Heart right ventricle (tissue), 16 donors: ENCODE data around the gene BTBD9. TPM values are rescaled to one million over a fixed set of nuclear protein-coding genes. Genes with fewer than 3 reads are reported as not detected.
"Not testable (repeated sequence)": the region's sequence is repeated elsewhere in the genome, so short reads cannot be mapped to it uniquely, and the experiment has no call there.

Experiments
- ATAC-seq, 8 donors: fragments of 200-7000 bp; cut with Tn5 transposase; one replicate each; pipeline ENCODE4 v1.9.1; 2020; ENCODE audit warnings: mild to moderate bottlenecking in 8 of 8, moderate library complexity in 8 of 8, moderate number of reproducible peaks in 1 of 8
- DNase-seq, 2 donors: peaks; one replicate each; pipeline ENCODE4 v3.0.0-alpha.2; 2020
- H3K27ac ChIP-seq, 10 donors: fragments of 200-600 bp; sonication (generic) in 2 of 10; one replicate each; pipeline versions ENCODE4 v1.5.0 to v1.8.0; 2020 to 2022; ENCODE audit warnings: mild to moderate bottlenecking in 3 of 10
- H3K27me3 ChIP-seq, 7 donors: fragments of 200-600 bp; one replicate each; pipeline ENCODE4 v1.8.0; 2021 to 2022; ENCODE audit warnings: mild to moderate bottlenecking in 2 of 7
- H3K36me3 ChIP-seq, 9 donors: fragments of 200-600 bp; sonication (generic) in 1 of 9; one replicate each; pipeline versions ENCODE4 v1.5.0 to v1.8.0; 2020 to 2022; ENCODE audit warnings: mild to moderate bottlenecking in 2 of 9
- H3K4me1 ChIP-seq, 9 donors: fragments of 200-600 bp; sonication (generic) in 1 of 9; one replicate each; pipeline versions ENCODE4 v1.5.0 to v1.8.0; 2020 to 2022; ENCODE audit warnings: mild to moderate bottlenecking in 4 of 9
- H3K4me3 ChIP-seq, 10 donors: fragments of 200-600 bp; sonication (generic) in 2 of 10; one replicate each; pipeline versions ENCODE4 v1.5.0 to v1.8.0; 2020 to 2022; ENCODE audit warnings: mild to moderate bottlenecking in 7 of 10, moderate library complexity in 2 of 10
- H3K9me3 ChIP-seq, 11 donors: fragments of 200-600 bp in 10 of 11; sonication (generic) in 2 of 11; one replicate each; pipeline versions ENCODE4 v1.5.0 to v1.8.0; 2013 to 2022; ENCODE audit warnings: mild to moderate bottlenecking in 2 of 11, control low read depth in 1 of 11, moderate library complexity in 1 of 11
- CTCF ChIP-seq, 9 donors: fragments of 200-600 bp; sonication (generic) in 2 of 9; IDR thresholded peaks; one replicate each; pipeline versions ENCODE4 v1.5.0 to v1.8.0; 2021 to 2022; ENCODE audit warnings: antibody characterized with exemption in 9 of 9, mild to moderate bottlenecking in 5 of 9, moderate library complexity in 1 of 9
- whole genome bisulfite sequencing, 2 donors: extraction: QIAGEN DNeasy Blood & Tissue Kit; methylation state at CpG; one replicate each; pipeline ENCODE4 v1.1.7; 2013; ENCODE audit warnings: inconsistent platforms in 1 of 2; 5-methylcytosine and 5-hydroxymethylcytosine counted together
- intact Hi-C, 10 donors: fragments of 100-400 bp; cut with DNase I; formaldehyde crosslinking; loops; one replicate each; pipeline versions ENCODE4 v1.11.1 to v1.14.2; 2022
- polyA plus RNA-seq, 2 donors: library from polyadenylated mRNA; stranded (reverse); fragments of 200-250 nt; gene quantifications; one replicate each; pipeline ENCODE4 v1.2.3, GENCODE V29; 2013
- total RNA-seq, 10 donors: library from RNA; stranded (reverse); fragmentation: NEBNext Ultra II Directional in 3 of 10; extraction: Animal tissue kit (Norgen Biotek cat#: 25700) in 3 of 10; gene quantifications; one replicate each; pipeline versions ENCODE4 v1.2.1 to v1.2.4, GENCODE V29; 2021 to 2023
- donor health status: Arrhythmogenic right ventricular cardiomyopathy.
- donor health status: ischemic (EF 13 %, LVEDD 7.1; RV severe dilation, severe dysfunction).
- donor health status: healthy with polysubstance abuse.
- donor health status: DM: no; HTN: yes; CAD: no.
- donor health status: DM: no; HTN: no; CAD: no.
- donor health status: ischemic (EF 25% LVEDD 6.9; RV normal size, moderate dysfunction).
- donor health status: ischemic (EF 25% LVEDD 5.7; RV mildly dilated, moderate dysfunction).
- donor health status: healthy.
- donor health status: DM: yes; HTN: yes; CAD: no.
- donor health status: Ischemic cardiomyopathy.
- donor health status: ischemic (EF 35%, LVEDD 5.7; RV mildly dilated, moderate dysfunction).
- donor health status: nonischemic (EF 11% LVEDD 7.7; RV severe dilation, severe dysfunction).
- donor health status: DM: yes; HTN: yes; CAD: no.
- donor health status: PGD.
- donor health status: ischemic (EF 29% LVEDD 5.4; RV normal size, mild dysfunction).
- donor health status: nonischemic (EF 23%, LVEDD 6.1; RV moderate dilation, normal function).

Gene BTBD9
- total and polyA plus RNA-seq, 12 donors: 4.2 to 27.7 (median 18.3) TPM

GRCh38 chr6:38134704-38135088 lies 505.0 kb downstream of the BTBD9 start:
- peak in 1 of 2 donors; percentile 23 for DNase-seq
- no peak for TF ChIP-seq CTCF (IDR thresholded peaks at IDR 0.05)
- intact Hi-C loops: no loop called here
- H3K9me3 ChIP-seq: peaks cover 0 to 4% (median 0%) of the 10 kb centered on the region in 11 donors
- H3K36me3 ChIP-seq: peaks cover 0 to 13% (median 0%) of the 10 kb centered on the region in 9 donors
- peaks cover 0 to 33% (median 19%) of the 10 kb centered on the region in 9 donors for H3K4me1 ChIP-seq
- 44 to 56% methylated on average over 4 of the region's 4 CpGs for WGBS, 2 donors
- H3K27ac ChIP-seq: peak overlapping the region in 2 of 10 donors; percentile 7 to 12
- peak; percentile 66 to 82 (median 74) for ATAC-seq
- H3K4me3 ChIP-seq: no peak overlapping the region
- no peaks in the 10 kb centered on the region for H3K27me3 ChIP-seq

- no peak for TF ChIP-seq CTCF (IDR thresholded peaks at IDR 0.05)
- peak in 1 of 8 donors; percentile 6 for ATAC-seq
Measured at GRCh38 chr6:38133932-38134703, 505.6 kb downstream of the BTBD9 start.

GRCh38 chr6:38131527-38131965 lies 508.2 kb downstream of the BTBD9 start:
- peak; percentile 49 to 87 (median 76) for ATAC-seq
- H3K9me3 ChIP-seq: peaks cover 0 to 7% (median 0%) of the 10 kb centered on the region in 11 donors
- peaks cover 0 to 13% (median 0%) of the 10 kb centered on the region in 9 donors for H3K36me3 ChIP-seq
- H3K4me1 ChIP-seq: peaks cover 0 to 33% (median 19%) of the 10 kb centered on the region in 9 donors
- TF ChIP-seq CTCF (IDR thresholded peaks at IDR 0.05): no peak
- DNase-seq: peak in 1 of 2 donors; percentile 30
- H3K27me3 ChIP-seq: no peaks in the 10 kb centered on the region
- intact Hi-C loops: no loop called here
- H3K4me3 ChIP-seq: no peak overlapping the region
- peak overlapping the region in 1 of 10 donors; percentile 0 for H3K27ac ChIP-seq

More at GRCh38 chr6:38133932-38134703, 505.6 kb downstream of the BTBD9 start:
- peaks cover 0 to 7% (median 0%) of the 10 kb centered on the region in 11 donors for H3K9me3 ChIP-seq
- H3K27ac ChIP-seq: peak overlapping the region in 2 of 10 donors; percentile 7 to 22
- peaks cover 0 to 13% (median 0%) of the 10 kb centered on the region in 9 donors for H3K36me3 ChIP-seq
- H3K4me3 ChIP-seq: no peak overlapping the region
- no peaks in the 10 kb centered on the region for H3K27me3 ChIP-seq
- WGBS, 2 donors: 78 to 85% methylated on average over 7 of the region's 7 CpGs
- intact Hi-C loops: no loop called here
- no peak for DNase-seq
- peaks cover 0 to 33% (median 19%) of the 10 kb centered on the region in 9 donors for H3K4me1 ChIP-seq

GRCh38 chr6:38127284-38127683 lies 512.4 kb downstream of the BTBD9 start:
- H3K9me3 ChIP-seq: peaks cover 0 to 7% (median 0%) of the 10 kb centered on the region in 11 donors
- no peak for ATAC-seq
- intact Hi-C loops: no loop called here
- H3K4me1 ChIP-seq: peaks cover 0 to 17% (median 11%) of the 10 kb centered on the region in 9 donors
- no peak overlapping the region for H3K4me3 ChIP-seq
- 73 to 76% methylated on average over 4 of the region's 4 CpGs for WGBS, 2 donors
- H3K27me3 ChIP-seq: no peaks in the 10 kb centered on the region
- no peak for DNase-seq
- H3K27ac ChIP-seq: no peak overlapping the region
- no peak for TF ChIP-seq CTCF (IDR thresholded peaks at IDR 0.05)
- H3K36me3 ChIP-seq: peaks cover 0 to 18% (median 0%) of the 10 kb centered on the region in 9 donors

- H3K27me3 ChIP-seq, H3K9me3 ChIP-seq, H3K4me1 ChIP-seq, H3K27ac ChIP-seq, H3K4me3 ChIP-seq, intact Hi-C loops, DNase-seq: not testable (repeated sequence)
- peaks cover 0 to 43% (median 5%) of the 10 kb centered on the region in 9 donors for H3K36me3 ChIP-seq
- peak in 1 of 8 donors; percentile 38 for ATAC-seq
- WGBS, 2 donors: 97% methylated on average over 40 of the region's 40 CpGs
Measured at GRCh38 chr6:38124224-38124926, 515.4 kb downstream of the BTBD9 start.
